Amniotic stem cell (primary cell): ENCODE measurements around the gene CLDN34.

Experiments used
- DNase-seq: peaks from one replicate; lab custom pipeline; 2025; lab: John Stamatoyannopoulos, UW

CLDN34 gene

DNA sequence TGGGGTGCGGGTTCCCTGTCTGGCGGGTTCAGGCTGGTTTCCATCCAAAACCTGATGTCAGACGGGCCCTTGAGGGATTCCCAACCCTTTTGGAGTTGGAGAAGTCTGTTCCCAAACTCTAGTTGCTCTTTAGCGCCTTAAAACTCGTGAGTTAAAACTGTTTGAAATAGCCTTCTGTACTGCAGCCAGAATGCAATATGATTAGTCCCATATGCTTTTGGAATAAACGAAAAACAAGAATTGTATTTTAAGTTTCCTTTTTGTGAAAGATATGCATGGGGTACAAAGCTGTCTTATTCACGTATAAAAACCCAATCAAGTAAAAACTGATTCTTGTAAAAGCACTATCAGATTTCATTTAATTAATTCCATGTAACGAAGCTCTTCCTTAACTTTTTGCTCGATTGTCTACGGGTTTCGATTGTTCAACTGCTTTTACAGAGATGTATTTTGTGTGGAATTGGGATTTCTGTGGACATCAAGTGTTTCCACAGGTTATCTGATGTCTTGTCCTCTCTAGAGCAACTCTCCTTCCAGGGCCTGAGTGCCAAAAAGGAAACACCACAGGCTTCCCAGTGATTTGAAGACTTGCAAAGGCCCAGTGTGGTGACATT lies 49.5 kb downstream of the CLDN34 start:
- DNase-seq = no peak

DNA sequence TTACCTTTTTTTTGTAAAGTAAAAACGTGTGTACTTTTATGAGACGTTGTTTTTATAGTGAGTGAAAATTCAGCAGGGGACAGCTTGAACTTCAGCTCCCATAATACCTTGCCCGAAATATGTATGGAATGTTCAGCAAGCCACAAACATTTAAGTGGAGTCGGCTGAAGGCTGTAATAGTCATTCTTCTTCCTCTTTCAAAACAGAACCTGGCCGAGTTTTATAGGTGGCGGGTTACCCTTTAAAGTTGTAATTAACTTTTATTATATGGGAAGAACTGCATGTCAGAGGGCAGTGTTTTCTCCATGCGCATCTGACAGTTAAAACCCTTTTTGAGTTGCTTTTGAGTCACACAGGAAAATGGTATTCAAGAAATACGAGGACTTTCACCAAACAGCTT lies 50.7 kb downstream of the CLDN34 start:
- no peak for DNase-seq
